Parathyroid adenoma (tissue), 2 donors: ENCODE measurements around the gene CDK5RAP2.
"Not testable (repeated sequence)": the region's sequence is repeated elsewhere in the genome, so short reads cannot be mapped to it uniquely, and the experiment has no call there.

Source experiments
- H2AFZ ChIP-seq: fragments of 300-600 bp; sonication (generic); one replicate; pipeline ENCODE4 v1.7.0; 2017; ENCODE audit warnings: antibody characterized with exemption, mild to moderate bottlenecking
- H3K27ac ChIP-seq: fragments of 300-600 bp; sonication (generic); one replicate; pipeline ENCODE4 v1.7.0; 2017
- H3K27me3 ChIP-seq: fragments of 300-600 bp; sonication (generic); one replicate; pipeline ENCODE4 v1.7.0; 2017; ENCODE audit warnings: low read length; ENCODE audit not compliant: control insufficient read depth, insufficient read depth
- H3K36me3 ChIP-seq: fragments of 300-600 bp; sonication (generic); one replicate; pipeline ENCODE4 v1.7.0; 2017; ENCODE audit warnings: low read length; ENCODE audit not compliant: control insufficient read depth, insufficient read depth
- H3K4me1 ChIP-seq: fragments of 300-600 bp; sonication (generic); one replicate; pipeline ENCODE4 v1.7.0; 2017; ENCODE audit warnings: control low read depth
- H3K4me2 ChIP-seq: fragments of 300-600 bp; sonication (generic); one replicate; pipeline ENCODE4 v1.7.0; 2017; ENCODE audit warnings: low read length
- H3K4me3 ChIP-seq: fragments of 300-600 bp; sonication (generic); one replicate; pipeline ENCODE4 v1.7.0; 2017; ENCODE audit warnings: low read depth, low read length
- H3K79me2 ChIP-seq: fragments of 300-600 bp; sonication (generic); one replicate; pipeline ENCODE4 v1.7.0; 2017; ENCODE audit warnings: control low read depth
- H3K9ac ChIP-seq: fragments of 300-600 bp; sonication (generic); one replicate; pipeline ENCODE4 v1.7.0; 2017; ENCODE audit warnings: mild to moderate bottlenecking
- H3K9me3 ChIP-seq: fragments of 300-600 bp; sonication (generic); one replicate; pipeline ENCODE4 v1.7.0; 2017; ENCODE audit warnings: low read length; ENCODE audit not compliant: control insufficient read depth
- CTCF ChIP-seq: fragments of 300-600 bp; sonication (generic); IDR thresholded peaks from one replicate; pipeline ENCODE4 v1.7.0; 2017; ENCODE audit warnings: antibody characterized with exemption, mild to moderate bottlenecking
- donor health status: primary hyperparathyroidism.

The CDK5RAP2 gene

GRCh38 chr9:120464176-120464886 is 115.6 kb downstream of the CDK5RAP2 start:
- H3K4me1 ChIP-seq = no peaks in the 10 kb centered on the region
- no peaks in the 10 kb centered on the region for H3K27me3 ChIP-seq
- H3K36me3 ChIP-seq = no peaks in the 10 kb centered on the region
- no peaks in the 10 kb centered on the region for H3K9me3 ChIP-seq
- no peak overlapping the region for H3K4me3 ChIP-seq
- H3K27ac ChIP-seq = no peak overlapping the region
- no peak overlapping the region for H2AFZ ChIP-seq
- H3K79me2 ChIP-seq = no peaks in the 10 kb centered on the region
- H3K9ac ChIP-seq = no peak overlapping the region
- TF ChIP-seq CTCF = no peak
- no peak overlapping the region for H3K4me2 ChIP-seq

GRCh38 chr9:120463765-120464164 is 116.2 kb downstream of the CDK5RAP2 start:
- H3K9ac ChIP-seq = no peak overlapping the region
- no peaks in the 10 kb centered on the region for H3K79me2 ChIP-seq
- no peaks in the 10 kb centered on the region for H3K4me1 ChIP-seq
- H2AFZ ChIP-seq = no peak overlapping the region
- no peaks in the 10 kb centered on the region for H3K27me3 ChIP-seq
- no peak overlapping the region for H3K27ac ChIP-seq
- H3K4me3 ChIP-seq = no peak overlapping the region
- no peak overlapping the region for H3K4me2 ChIP-seq
- no peaks in the 10 kb centered on the region for H3K36me3 ChIP-seq
- TF ChIP-seq CTCF = no peak
- no peaks in the 10 kb centered on the region for H3K9me3 ChIP-seq

GRCh38 chr9:120461677-120462076 is 118.3 kb downstream of the CDK5RAP2 start:
- H3K27me3 ChIP-seq = not testable (repeated sequence)

GRCh38 chr9:120456218-120456617 is 123.7 kb downstream of the CDK5RAP2 start:
- H3K4me3 ChIP-seq = no peak overlapping the region
- no peak for TF ChIP-seq CTCF
- H3K36me3 ChIP-seq = no peaks in the 10 kb centered on the region
- no peaks in the 10 kb centered on the region for H3K9me3 ChIP-seq
- H3K4me1 ChIP-seq = no peaks in the 10 kb centered on the region
- H2AFZ ChIP-seq = no peak overlapping the region
- H3K79me2 ChIP-seq = no peaks in the 10 kb centered on the region
- H3K9ac ChIP-seq = no peak overlapping the region
- H3K27ac ChIP-seq = no peak overlapping the region
- H3K4me2 ChIP-seq = no peak overlapping the region
- no peaks in the 10 kb centered on the region for H3K27me3 ChIP-seq

More at GRCh38 chr9:120461677-120462076, 118.3 kb downstream of the CDK5RAP2 start:
- not testable (repeated sequence) for H3K79me2 ChIP-seq, H3K4me2 ChIP-seq, H3K9me3 ChIP-seq, H3K9ac ChIP-seq, H3K4me1 ChIP-seq, H3K27ac ChIP-seq, H2AFZ ChIP-seq, H3K36me3 ChIP-seq, H3K4me3 ChIP-seq

GRCh38 chr9:120454467-120454866 is 125.5 kb downstream of the CDK5RAP2 start:
- H3K4me3 ChIP-seq = no peak overlapping the region
- no peak overlapping the region for H3K27ac ChIP-seq
- TF ChIP-seq CTCF = no peak
- no peaks in the 10 kb centered on the region for H3K4me1 ChIP-seq
- no peaks in the 10 kb centered on the region for H3K36me3 ChIP-seq
- H2AFZ ChIP-seq = no peak overlapping the region
- no peaks in the 10 kb centered on the region for H3K27me3 ChIP-seq
- no peak overlapping the region for H3K9ac ChIP-seq
- H3K9me3 ChIP-seq = no peaks in the 10 kb centered on the region
- H3K4me2 ChIP-seq = no peak overlapping the region
- no peaks in the 10 kb centered on the region for H3K79me2 ChIP-seq
